Measurements from ENCODE around the gene SLC15A2. TPM values are rescaled to one million over a fixed set of nuclear protein-coding genes. Genes with fewer than 3 reads are reported as not detected.

The SLC15A2 gene
- total and polyA plus RNA-seq, 10 donors = 4.3 to 18.7 (median 11.2) TPM

DNA sequence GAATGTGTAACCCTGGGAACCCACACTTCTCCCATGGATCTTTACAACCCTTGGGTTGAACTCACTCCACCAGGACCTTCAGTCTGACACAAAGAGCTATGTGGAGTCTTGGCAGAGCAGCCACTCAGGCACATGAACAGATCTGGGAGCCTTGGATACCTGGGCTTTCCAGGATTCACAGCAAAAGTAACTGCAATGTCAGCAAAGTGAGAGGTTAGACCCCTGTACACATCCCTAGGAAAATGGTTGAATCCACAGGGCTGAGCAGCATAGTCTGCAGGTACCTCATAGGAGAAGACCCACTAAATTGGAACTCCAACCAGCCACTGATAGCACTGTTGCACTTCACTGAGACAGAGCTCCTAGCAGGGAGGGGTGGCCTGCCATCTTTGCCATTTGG is 68.2 kb downstream of the SLC15A2 start:
- H3K4me1 ChIP-seq = peaks cover 0 to 9% (median 3%) of the 10 kb centered on the region in 6 donors
- no peak for DNase-seq
- peaks cover 0 to 22% (median 8%) of the 10 kb centered on the region in 8 donors for H3K9me3 ChIP-seq
- intact Hi-C loops (cut with DNase I; ENCODE audit: low total_unique reads) = no loop called here
- TF ChIP-seq POLR2A (IDR thresholded peaks at IDR 0.05) (no peak), POLR2AphosphoS5 (IDR thresholded peaks at IDR 0.05) (no peak)
- TF ChIP-seq, protein P1, sequence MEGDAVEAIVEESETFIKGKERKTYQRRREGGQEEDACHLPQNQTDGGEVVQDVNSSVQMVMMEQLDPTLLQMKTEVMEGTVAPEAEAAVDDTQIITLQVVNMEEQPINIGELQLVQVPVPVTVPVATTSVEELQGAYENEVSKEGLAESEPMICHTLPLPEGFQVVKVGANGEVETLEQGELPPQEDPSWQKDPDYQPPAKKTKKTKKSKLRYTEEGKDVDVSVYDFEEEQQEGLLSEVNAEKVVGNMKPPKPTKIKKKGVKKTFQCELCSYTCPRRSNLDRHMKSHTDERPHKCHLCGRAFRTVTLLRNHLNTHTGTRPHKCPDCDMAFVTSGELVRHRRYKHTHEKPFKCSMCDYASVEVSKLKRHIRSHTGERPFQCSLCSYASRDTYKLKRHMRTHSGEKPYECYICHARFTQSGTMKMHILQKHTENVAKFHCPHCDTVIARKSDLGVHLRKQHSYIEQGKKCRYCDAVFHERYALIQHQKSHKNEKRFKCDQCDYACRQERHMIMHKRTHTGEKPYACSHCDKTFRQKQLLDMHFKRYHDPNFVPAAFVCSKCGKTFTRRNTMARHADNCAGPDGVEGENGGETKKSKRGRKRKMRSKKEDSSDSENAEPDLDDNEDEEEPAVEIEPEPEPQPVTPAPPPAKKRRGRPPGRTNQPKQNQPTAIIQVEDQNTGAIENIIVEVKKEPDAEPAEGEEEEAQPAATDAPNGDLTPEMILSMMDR (IDR thresholded peaks at IDR 0.05 in 8 of 11, conservative IDR thresholded peaks at IDR 0.05 in 3 of 11) = no peak
- no peak overlapping the region for H3K4me3 ChIP-seq
- no peak overlapping the region for H3K27ac ChIP-seq
- peaks cover 0 to 12% (median 0%) of the 10 kb centered on the region in 6 donors for H3K36me3 ChIP-seq
- H3K27me3 ChIP-seq (replicated peaks in 1 of 7) = no peaks in the 10 kb centered on the region

DNA sequence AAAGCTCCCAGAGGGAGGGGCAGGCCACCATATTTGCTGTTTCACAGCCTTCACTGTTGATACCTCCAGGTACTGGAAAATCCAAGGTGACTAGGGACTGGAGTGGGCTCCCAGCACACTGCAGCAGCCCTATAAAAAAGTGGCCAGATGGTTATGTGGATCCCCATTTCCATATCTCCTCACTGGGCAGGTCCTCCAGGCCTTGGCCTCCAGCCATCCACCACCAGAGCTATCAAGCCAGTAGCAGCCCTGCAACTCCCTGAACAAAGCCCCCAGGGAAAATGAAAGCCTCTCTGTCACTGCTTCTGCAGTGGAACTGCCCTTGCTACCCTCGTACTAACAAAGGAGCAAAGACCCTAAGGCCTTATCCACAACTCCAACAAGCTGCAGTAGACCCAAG is 69.4 kb downstream of the SLC15A2 start:
- peaks cover 0 to 22% (median 8%) of the 10 kb centered on the region in 8 donors for H3K9me3 ChIP-seq
- TF ChIP-seq POLR2AphosphoS5 (IDR thresholded peaks at IDR 0.05) (no peak), POLR2A (IDR thresholded peaks at IDR 0.05) (no peak)
- TF ChIP-seq, protein P1 (IDR thresholded peaks at IDR 0.05 in 8 of 11, conservative IDR thresholded peaks at IDR 0.05 in 3 of 11) = no peak
- no peaks in the 10 kb centered on the region for H3K4me1 ChIP-seq
- no peak overlapping the region for H3K27ac ChIP-seq
- no peaks in the 10 kb centered on the region for H3K27me3 ChIP-seq (replicated peaks in 1 of 7)
- no peak for DNase-seq
- 71 to 92% (median 85%) methylated on average over 1 of the region's 1 CpG for WGBS, 5 donors
- intact Hi-C loops (cut with DNase I; ENCODE audit: low total_unique reads) = no loop called here
- no peak overlapping the region for H3K4me3 ChIP-seq
- peaks cover 0 to under 1% (median 0%) of the 10 kb centered on the region in 6 donors for H3K36me3 ChIP-seq

DNA sequence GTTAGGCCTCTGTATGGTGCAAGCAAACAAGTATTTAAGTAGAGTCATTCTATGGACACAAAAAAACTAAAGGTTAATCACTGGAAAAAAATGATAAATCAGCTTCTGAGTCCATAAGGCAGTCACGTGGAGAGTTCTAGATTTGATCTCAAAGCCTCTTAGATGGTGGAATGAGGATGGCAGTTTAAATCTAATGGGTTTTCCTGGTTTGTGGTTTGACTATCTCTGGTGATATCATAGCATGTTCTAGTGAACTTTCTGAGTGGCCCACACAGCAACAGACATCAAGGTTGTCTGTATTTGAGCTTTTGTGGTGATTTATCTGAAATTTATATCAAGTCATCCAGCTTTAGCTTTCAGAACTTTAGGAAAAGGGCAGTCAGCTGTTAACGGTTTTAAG is 75.4 kb downstream of the SLC15A2 start:
- Histone ChIP-seq H3K4me1 (no peaks in the 10 kb centered on the region), H3K4me3 (no peak overlapping the region), H3K9me3 (peaks cover 0 to 21% (median 5%) of the 10 kb centered on the region in 8 donors), H3K27ac (no peak overlapping the region), H3K36me3 (no peaks in the 10 kb centered on the region), H3K27me3 (replicated peaks in 1 of 7) (no peaks in the 10 kb centered on the region)
- 75 to 91% (median 85%) methylated on average over 2 of the region's 2 CpGs for WGBS, 5 donors
- no peak for DNase-seq
- TF ChIP-seq, protein P1 (IDR thresholded peaks at IDR 0.05 in 8 of 11, conservative IDR thresholded peaks at IDR 0.05 in 3 of 11) = no peak
- no peak for TF ChIP-seq POLR2AphosphoS5 (IDR thresholded peaks at IDR 0.05)
- no peak for TF ChIP-seq POLR2A (IDR thresholded peaks at IDR 0.05)
- intact Hi-C loops (cut with DNase I; ENCODE audit: low total_unique reads) = no loop called here

DNA sequence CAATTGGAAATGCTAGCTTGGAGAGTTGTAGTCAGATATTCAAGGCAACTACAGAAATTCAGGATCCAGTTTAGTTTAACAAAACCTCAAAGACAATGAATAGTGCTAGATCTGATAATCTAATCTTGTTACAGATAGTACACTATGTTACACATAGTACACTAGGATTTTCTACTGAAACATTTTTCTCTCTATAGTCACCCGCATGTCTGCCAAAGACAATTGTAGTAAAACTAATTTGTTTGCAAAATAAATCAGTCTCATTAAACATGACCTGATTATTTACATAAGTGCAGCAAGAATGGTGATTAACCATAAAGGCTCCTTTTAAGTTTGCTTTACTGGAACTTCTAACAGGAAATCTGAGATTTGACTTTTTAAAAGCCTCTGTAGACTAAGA is 75.8 kb downstream of the SLC15A2 start:
- no peaks in the 10 kb centered on the region for H3K36me3 ChIP-seq
- 89 to 95% (median 94%) methylated on average over 1 of the region's 1 CpG for WGBS, 5 donors
- TF ChIP-seq POLR2A (IDR thresholded peaks at IDR 0.05) = no peak
- TF ChIP-seq, protein P1 (IDR thresholded peaks at IDR 0.05 in 8 of 11, conservative IDR thresholded peaks at IDR 0.05 in 3 of 11) = no peak
- TF ChIP-seq POLR2AphosphoS5 (IDR thresholded peaks at IDR 0.05) = no peak
- no peaks in the 10 kb centered on the region for H3K27me3 ChIP-seq (replicated peaks in 1 of 7)
- H3K9me3 ChIP-seq = peaks cover 0 to 21% (median 8%) of the 10 kb centered on the region in 8 donors
- DNase-seq = no peak
- intact Hi-C loops (cut with DNase I; ENCODE audit: low total_unique reads) = no loop called here
- H3K27ac ChIP-seq = no peak overlapping the region
- no peak overlapping the region for H3K4me3 ChIP-seq
- no peaks in the 10 kb centered on the region for H3K4me1 ChIP-seq

Measured in spleen (tissue), 11 donors.